Activated CD4-positive, alpha-beta memory T cell treated with anti-CD3 and anti-CD28 coated beads for 36 hours (primary cell): ENCODE measurements around the gene TBC1D2B. TPM values are rescaled to one million over a fixed set of nuclear protein-coding genes. Genes with fewer than 3 reads are reported as not detected.
"Not testable (repeated sequence)": the region's sequence is repeated elsewhere in the genome, so short reads cannot be mapped to it uniquely, and the experiment has no call there.

Experiments
- CTCF ChIA-PET: fragments of 350-600 bp; sonication (Branson Sonifier 250); formaldehyde crosslinking; loops from one replicate; lab custom pipeline; 2021; ENCODE audit warnings: antibody characterized with exemption, inconsistent platforms; lab: Charles Lee
- POLR2A ChIA-PET: fragments of 350-600 bp; sonication (Branson Sonifier 250); formaldehyde crosslinking; loops from one replicate; lab custom pipeline; 2021; ENCODE audit warnings: antibody characterized with exemption; lab: Charles Lee
- DNase-seq: peaks from one replicate; pipeline ENCODE4 v3.0.0-alpha.2; 2020
- H3K27ac Mint-ChIP-seq: one replicate; pipeline ENCODE4 v1.8.0; 2021; ENCODE audit warnings: mixed read lengths
- H3K27me3 Mint-ChIP-seq: one replicate; pipeline ENCODE4 v1.8.0; 2021; ENCODE audit warnings: mixed read lengths
- H3K36me3 Mint-ChIP-seq: one replicate; pipeline ENCODE4 v1.8.0; 2021; ENCODE audit warnings: mixed read lengths
- H3K4me1 Mint-ChIP-seq: one replicate; pipeline ENCODE4 v1.8.0; 2021; ENCODE audit warnings: low read depth, mixed read lengths
- H3K4me3 Mint-ChIP-seq: one replicate; pipeline ENCODE4 v1.8.0; 2021; ENCODE audit warnings: mild to moderate bottlenecking, mixed read lengths
- H3K9me3 Mint-ChIP-seq: one replicate; pipeline ENCODE4 v1.8.0; 2021; ENCODE audit warnings: mixed read lengths
- intact Hi-C: fragments of 100-400 bp; cut with micrococcal nuclease; formaldehyde crosslinking; loops from one replicate; pipeline ENCODE4 v1.15.1; 2023
- total RNA-seq, 2 experiments: library from RNA; stranded (reverse); gene quantifications; one replicate each; pipeline ENCODE4 v1.2.3, GENCODE V29; 2021

TBC1D2B gene
- total RNA-seq, 2 experiments from 2014 or later: 47.9 to 57.8 TPM

DNA sequence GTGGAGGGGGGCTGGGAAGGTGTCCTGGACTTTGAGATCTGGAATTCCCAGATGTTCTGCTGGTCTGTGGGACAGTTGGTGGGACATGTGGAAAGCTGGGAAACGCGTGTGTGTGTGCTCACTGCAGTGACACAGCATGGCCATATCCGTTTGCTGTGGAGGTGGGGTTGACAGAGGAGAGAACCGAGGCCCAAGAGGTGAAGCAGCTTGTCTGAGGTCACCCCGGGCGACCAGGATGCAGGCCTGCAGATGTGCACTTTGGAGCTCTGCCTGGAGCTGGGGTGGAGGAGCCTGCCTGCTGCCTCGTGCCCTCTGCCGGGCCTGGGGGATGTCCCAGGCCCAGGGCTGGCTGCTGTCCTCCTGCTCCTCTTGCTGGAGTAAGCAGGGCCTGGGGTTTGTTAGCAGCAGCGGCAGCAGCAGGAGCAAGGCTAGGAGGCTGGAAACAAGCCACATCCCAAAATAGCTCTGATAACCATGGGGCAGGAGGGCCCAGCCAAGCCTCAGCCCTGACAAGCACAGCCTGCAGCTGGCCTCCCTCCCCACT is 85.8 kb downstream of the TBC1D2B start:
- POLR2A ChIA-PET, H3K36me3 Mint-ChIP-seq, H3K4me3 Mint-ChIP-seq, H3K27me3 Mint-ChIP-seq, CTCF ChIA-PET, DNase-seq, H3K9me3 Mint-ChIP-seq, intact Hi-C loops: not testable (repeated sequence)
- Mint-ChIP-seq H3K4me1 (peaks cover 17% of the 10 kb centered on the region), H3K27ac (peak overlapping the region; percentile 47)

DNA sequence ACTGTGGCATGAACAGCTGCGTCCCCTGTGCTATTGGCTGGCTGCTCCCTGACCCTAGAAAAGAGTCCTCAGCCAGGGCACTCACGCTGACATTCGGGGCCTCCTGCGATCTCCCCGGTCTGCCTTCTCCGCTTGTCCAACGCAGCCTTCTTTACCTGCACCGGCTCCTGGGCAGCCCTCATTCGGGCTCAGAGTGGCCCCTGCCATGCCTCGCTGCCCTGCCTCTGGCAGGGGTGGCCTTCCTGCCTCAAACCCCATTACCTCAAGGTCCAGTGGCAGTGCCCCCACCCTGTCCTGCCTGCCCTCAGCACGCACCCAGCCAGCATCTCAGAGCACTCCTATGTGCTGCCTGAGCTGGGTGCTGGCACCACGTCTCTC is 86.5 kb downstream of the TBC1D2B start:
- no peak for DNase-seq
- no peaks in the 10 kb centered on the region for H3K36me3 Mint-ChIP-seq
- H3K4me1 Mint-ChIP-seq: peaks cover 17% of the 10 kb centered on the region
- no peak overlapping the region for H3K27ac Mint-ChIP-seq
- H3K9me3 Mint-ChIP-seq: no peaks in the 10 kb centered on the region
- no peak overlapping the region for H3K4me3 Mint-ChIP-seq
- intact Hi-C loops: no loop called here
- CTCF ChIA-PET: interaction anchor here (1.3 kb wide), 1 partner anchor 117 kb away, joined by 4 read pairs; no protein-coding TSS in a partner anchor
- no peaks in the 10 kb centered on the region for H3K27me3 Mint-ChIP-seq
- POLR2A ChIA-PET: no interaction called here

DNA sequence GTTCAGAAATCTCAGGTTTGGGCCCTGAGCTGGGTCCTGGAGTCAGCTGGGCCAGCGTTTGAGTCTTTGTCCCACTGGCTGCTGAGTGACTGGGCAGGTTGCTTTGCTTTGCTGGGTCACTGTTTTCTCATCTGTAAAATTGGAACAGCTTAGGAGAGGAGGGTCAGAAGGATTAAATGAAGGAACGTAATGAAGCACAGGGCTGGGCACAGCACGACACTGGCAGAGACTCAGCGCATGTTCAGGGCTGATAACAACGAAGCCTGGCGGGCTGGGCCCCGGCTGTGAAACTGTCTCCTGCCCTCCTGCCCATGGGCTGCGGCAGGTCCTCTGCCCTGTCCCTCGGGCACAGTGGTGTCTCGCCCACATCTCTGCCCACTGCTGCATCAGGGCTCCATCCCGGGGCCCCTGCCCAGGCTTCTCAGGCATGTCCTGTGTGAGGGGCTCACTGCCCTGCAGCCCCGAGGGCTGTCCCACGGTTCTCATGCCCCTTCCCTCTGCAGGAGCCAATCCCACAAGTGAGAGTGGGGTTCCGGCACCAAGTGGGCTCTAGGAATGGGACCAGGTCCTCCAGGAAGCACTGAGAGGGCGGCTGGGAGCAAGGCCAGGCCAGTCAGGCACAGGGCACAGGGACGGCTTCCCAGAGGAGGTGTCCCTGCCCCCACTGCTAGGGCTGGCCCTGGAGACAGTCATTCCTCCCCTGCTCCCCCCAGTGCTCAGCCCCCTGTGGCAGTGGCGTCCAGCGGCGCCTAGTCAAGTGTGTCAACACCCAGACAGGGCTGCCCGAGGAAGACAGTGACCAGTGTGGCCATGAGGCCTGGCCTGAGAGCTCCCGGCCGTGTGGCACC is 88.0 kb downstream of the TBC1D2B start:
- H3K9me3 Mint-ChIP-seq: no peaks in the 10 kb centered on the region
- intact Hi-C loops: no loop called here
- H3K4me3 Mint-ChIP-seq: no peak overlapping the region
- no peaks in the 10 kb centered on the region for H3K36me3 Mint-ChIP-seq
- no peak for DNase-seq
- no peak overlapping the region for H3K27ac Mint-ChIP-seq
- no peaks in the 10 kb centered on the region for H3K27me3 Mint-ChIP-seq
- ChIA-PET CTCF (interaction anchor here (0.8 kb wide), 1 partner anchor 23 kb away, joined by 3 read pairs; no protein-coding TSS in a partner anchor), POLR2A (no interaction called here)
- H3K4me1 Mint-ChIP-seq: peaks cover 17% of the 10 kb centered on the region

DNA sequence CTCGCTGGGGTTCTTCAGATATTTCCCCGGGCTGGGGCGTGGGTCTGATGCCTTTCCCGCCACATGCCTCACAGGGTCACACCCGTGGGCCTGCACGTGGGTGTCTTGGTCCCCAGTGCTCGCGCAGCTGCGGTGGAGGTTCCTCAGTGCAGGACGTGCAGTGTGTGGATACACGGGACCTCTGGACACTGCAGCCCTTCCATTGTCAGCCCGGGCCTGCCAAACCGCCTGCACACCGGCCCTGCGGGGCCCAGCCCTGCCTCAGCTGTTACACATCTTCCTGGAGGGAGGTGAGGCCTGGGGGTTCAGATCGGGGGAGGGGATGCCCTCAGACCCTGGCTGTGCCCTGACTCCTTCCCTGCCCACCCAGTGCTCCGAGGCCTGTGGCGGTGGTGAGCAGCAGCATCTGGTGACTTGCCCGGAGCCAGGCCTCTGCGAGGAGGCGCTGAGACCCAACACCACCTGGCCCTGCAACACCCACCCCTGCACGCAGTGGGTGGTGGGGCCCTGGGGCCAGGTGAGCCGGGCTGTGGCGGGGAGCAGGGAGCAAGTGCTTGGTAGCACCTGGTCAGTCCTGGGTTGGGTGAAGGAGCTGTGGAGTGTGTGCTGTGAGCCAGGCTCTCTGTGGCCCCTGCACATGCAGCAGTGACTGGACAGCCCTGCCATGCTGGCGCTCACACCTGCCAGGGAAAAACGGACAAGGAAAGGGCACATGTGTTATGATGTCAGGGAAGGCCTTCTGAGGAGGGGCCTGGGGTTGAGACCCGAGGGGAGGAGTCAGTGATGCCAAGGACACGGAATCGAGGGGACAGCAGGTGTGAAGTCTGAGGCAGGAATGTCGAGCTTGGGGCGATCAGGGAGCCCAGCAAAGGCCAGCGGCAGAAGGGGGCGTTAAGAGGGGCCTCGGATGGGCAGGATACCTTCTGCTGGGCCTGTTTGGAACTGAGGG is 88.9 kb downstream of the TBC1D2B start:
- Mint-ChIP-seq H3K4me1 (peaks cover 13% of the 10 kb centered on the region), H3K9me3 (no peaks in the 10 kb centered on the region), H3K27ac (no peak overlapping the region), H3K36me3 (no peaks in the 10 kb centered on the region), H3K4me3 (no peak overlapping the region), H3K27me3 (no peaks in the 10 kb centered on the region)
- ChIA-PET POLR2A (no interaction called here), CTCF (interaction anchor here (0.8 kb wide), 1 partner anchor 22 kb away, joined by 3 read pairs; no protein-coding TSS in a partner anchor)
- DNase-seq: no peak
- intact Hi-C loops: no loop called here

DNA sequence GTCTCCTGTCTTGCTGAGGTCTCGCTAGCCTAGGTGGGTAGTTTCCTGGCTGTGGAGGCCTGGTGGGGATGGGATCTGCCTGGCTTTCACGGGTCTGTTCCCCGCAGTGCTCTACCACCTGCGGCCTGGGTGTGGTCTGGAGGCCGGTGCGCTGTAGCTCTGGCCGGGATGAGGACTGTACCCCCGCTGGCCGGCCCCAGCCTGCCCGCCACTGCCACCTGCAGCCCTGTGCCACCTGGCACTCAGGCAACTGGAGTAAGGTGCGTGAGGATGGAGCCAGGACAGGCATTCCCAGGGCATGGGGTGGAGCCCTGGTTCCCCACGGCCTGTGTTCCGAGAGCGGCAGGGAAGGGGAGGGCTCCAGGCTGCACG is 89.8 kb downstream of the TBC1D2B start:
- H3K27me3 Mint-ChIP-seq, H3K27ac Mint-ChIP-seq, POLR2A ChIA-PET, intact Hi-C loops, H3K4me3 Mint-ChIP-seq, H3K9me3 Mint-ChIP-seq, H3K36me3 Mint-ChIP-seq, DNase-seq: not testable (repeated sequence)
- H3K4me1 Mint-ChIP-seq: peaks cover 13% of the 10 kb centered on the region
- CTCF ChIA-PET: interaction anchor here (0.7 to 0.9 kb wide), 2 partner anchors 29 to 79 kb away, joined by 3 read pairs; no protein-coding TSS in a partner anchor

DNA sequence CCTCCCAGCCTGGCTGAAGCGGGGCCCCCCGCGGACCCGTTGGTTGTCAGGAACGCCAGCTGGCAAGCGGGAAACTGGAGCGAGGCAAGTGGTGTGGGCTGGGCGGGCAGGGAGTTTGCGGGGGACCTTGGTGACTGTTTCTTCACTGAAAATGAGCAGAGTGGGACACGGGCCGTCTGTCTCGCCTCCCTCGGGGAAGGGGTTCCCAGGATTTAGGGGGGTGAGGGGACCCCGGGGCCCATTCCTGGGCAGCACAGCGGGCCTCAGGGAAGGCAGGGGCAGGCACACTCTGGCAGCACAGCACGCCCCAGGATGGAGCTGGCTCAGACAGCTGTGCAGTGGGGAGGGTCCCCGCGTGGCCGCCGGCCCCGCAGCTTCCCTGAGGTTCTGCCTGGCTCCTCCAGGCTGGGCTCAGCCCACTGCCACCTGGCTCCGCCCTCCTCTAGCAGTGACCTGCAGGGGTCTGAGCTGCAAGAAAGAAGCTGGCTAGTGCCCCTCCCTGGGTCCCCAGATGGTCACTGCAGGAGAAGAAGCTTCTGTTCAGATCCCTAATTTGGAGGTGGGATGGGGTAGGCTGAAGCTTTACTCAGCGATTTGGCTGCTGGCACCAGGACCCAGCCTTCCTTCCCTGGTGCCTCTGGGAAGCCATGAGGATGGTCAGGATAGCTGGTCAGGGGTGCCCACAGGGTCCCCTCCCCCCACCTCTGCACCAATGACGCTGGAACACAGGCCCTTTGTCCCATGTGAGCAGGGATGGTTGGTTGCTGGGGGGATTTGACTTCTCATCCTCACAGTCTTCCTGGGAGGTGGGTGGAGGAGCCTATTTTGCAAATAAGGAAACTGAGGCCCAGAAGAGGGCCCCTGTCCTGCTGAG is 90.4 kb downstream of the TBC1D2B start:
- H3K4me3 Mint-ChIP-seq: no peak overlapping the region
- H3K27ac Mint-ChIP-seq: no peak overlapping the region
- H3K9me3 Mint-ChIP-seq: no peaks in the 10 kb centered on the region
- H3K36me3 Mint-ChIP-seq: no peaks in the 10 kb centered on the region
- peaks cover 13% of the 10 kb centered on the region for H3K4me1 Mint-ChIP-seq
- no peaks in the 10 kb centered on the region for H3K27me3 Mint-ChIP-seq
- no peak for DNase-seq
- intact Hi-C loops: no loop called here
- ChIA-PET CTCF (interaction anchor here (0.7 to 0.9 kb wide), 2 partner anchors 28 to 78 kb away, joined by 3 read pairs; no protein-coding TSS in a partner anchor), POLR2A (no interaction called here)

DNA sequence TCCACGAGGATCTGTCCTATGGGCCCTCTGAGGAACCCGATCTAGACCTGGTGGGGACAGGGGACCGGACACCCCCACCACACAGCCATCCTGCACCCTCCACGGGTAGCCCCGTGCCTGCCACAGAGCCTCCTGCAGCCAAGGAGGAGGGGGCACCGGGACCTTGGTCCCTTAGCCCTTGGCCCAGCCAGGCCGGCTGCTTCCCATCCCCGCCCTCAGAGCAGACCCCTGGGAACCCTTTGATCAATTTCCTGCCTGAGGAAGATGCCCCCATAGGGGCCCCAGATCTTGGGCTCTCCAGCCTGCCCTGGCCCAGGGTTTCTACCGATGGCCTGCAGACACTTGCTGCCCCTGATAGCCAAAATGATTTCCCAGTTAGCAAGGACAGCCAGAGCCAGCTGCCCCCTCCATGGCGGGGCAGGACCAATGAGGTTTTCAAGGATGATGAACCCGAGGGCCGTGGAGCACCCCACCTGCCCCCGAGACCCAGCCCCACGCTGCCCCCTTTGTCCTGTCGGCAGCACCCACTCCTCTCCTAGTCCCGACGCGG is 91.5 kb downstream of the TBC1D2B start:
- H3K4me1 Mint-ChIP-seq: peaks cover 8% of the 10 kb centered on the region
- no peak for DNase-seq
- no peaks in the 10 kb centered on the region for H3K27me3 Mint-ChIP-seq
- no peaks in the 10 kb centered on the region for H3K36me3 Mint-ChIP-seq
- H3K9me3 Mint-ChIP-seq: no peaks in the 10 kb centered on the region
- intact Hi-C loops: no loop called here
- no peak overlapping the region for H3K4me3 Mint-ChIP-seq
- ChIA-PET CTCF (no interaction called here), POLR2A (no interaction called here)
- H3K27ac Mint-ChIP-seq: no peak overlapping the region

DNA sequence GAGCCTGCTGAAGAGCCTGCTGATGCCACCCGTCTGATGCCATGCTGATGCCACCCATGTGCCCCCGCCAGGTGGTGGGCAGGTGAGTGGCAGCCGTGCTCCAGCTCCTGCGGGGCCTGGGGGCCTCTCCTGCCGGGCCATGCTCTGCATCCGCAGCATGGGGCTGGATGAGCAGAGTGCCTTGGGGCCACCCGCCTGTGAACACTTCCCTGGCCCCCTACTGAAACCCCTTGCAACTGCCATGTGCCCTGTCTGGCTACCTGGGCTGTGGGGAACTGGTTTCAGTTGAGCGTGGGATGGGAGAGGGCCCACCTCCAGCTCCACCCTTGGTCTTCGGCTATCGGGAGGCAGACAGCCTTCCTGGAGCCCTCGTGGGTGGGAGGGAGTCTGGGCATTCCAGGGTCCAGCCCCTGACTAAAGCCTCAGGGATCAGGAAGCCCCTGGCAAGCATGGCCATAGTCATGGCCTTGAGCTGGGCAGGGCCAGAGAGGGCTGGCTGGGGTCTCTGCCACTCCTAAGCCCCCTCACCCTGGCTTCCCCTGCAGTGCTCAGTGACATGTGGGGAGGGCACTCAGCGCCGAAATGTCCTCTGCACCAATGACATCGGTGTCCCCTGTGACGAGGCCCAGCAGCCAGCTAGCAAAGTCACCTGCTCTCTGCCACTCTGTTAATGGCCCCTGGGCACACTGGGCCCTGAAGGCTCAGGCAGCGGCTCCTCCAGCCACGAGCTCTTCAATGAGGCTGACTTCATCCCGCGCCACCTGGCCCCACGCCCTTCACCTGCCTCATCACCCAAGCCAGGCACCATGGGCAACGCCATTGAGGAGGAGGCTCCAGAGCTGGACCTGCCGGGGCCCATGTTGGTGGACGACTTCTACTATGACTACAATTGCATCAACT is 92.2 kb downstream of the TBC1D2B start:
- Mint-ChIP-seq H3K4me3 (no peak overlapping the region), H3K27me3 (no peaks in the 10 kb centered on the region), H3K4me1 (peaks cover 3% of the 10 kb centered on the region), H3K27ac (no peak overlapping the region), H3K9me3 (no peaks in the 10 kb centered on the region), H3K36me3 (no peaks in the 10 kb centered on the region)
- intact Hi-C loops: no loop called here
- ChIA-PET POLR2A (no interaction called here), CTCF (no interaction called here)
- DNase-seq: no peak

DNA sequence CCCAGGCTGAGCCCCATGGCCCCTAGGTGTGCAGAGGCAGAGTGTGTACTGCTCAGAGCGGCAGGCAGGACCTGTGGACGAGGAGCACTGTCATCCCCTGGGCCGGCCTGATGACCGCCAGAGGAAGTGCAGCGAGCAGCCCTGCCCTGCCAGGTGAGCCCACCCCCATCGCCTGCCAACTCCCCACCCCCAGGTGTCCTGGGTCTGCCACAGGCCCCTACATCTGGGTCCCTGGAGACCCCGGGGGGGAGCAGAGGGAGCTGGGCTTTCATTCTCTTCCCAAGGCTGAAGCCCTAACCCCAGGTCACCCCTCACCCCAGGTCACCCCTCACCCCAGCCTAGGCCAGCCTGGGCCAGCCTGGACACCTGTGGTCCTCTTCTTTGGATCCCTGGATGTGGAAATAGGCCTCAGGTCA is 93.1 kb downstream of the TBC1D2B start:
- intact Hi-C loops: no loop called here
- Mint-ChIP-seq H3K4me3 (no peak overlapping the region), H3K27me3 (no peaks in the 10 kb centered on the region), H3K4me1 (peaks cover 3% of the 10 kb centered on the region), H3K9me3 (no peaks in the 10 kb centered on the region), H3K27ac (no peak overlapping the region), H3K36me3 (no peaks in the 10 kb centered on the region)
- ChIA-PET CTCF (no interaction called here), POLR2A (no interaction called here)
- no peak for DNase-seq

DNA sequence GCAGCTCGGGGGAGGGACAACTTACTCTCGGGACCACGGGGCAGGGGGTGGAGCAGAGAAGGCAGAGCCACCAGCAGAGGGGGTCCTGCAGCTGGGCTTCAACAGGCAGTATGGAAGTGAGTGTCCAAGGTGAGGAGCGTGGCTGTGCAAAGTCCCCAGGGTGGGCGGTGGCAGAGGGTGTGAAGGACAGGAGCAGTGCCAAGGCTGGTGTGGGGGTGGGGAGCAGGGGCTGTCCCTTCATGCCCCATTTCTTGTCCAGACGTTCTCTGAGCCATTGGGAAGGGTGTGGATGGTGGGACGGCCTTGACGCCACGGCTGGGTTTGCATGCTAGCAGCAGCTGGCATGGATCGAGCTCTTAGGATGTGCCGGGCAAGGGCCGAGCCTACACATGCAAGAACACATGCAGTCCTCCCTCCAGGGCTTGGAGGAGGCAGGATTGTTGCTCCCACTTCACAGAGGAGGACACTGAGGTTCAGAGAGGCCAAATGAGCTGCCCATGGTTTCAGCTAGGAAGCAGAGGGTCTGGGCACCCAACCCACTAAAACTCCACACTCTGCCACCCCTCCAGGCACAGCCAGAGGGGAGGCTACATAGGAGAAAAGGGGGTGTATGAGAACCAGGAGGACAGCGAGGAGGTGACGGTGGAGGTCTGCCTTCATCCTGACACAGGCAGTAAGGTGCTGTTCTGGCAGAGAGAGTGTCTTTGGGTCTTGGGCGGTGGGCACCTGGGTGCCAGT is 93.6 kb downstream of the TBC1D2B start:
- CTCF ChIA-PET: interaction anchor here (0.7 kb wide), 1 partner anchor 124 kb away, joined by 3 read pairs; no protein-coding TSS in a partner anchor
- no peak overlapping the region for H3K27ac Mint-ChIP-seq
- H3K27me3 Mint-ChIP-seq: no peaks in the 10 kb centered on the region
- H3K4me3 Mint-ChIP-seq: no peak overlapping the region
- intact Hi-C loops: no loop called here
- no peak for DNase-seq
- H3K4me1 Mint-ChIP-seq: peaks cover 2% of the 10 kb centered on the region
- POLR2A ChIA-PET: no interaction called here
- H3K9me3 Mint-ChIP-seq: no peaks in the 10 kb centered on the region
- H3K36me3 Mint-ChIP-seq: no peaks in the 10 kb centered on the region
